Spleen (tissue), 11 donors: ENCODE measurements around the gene STYX. TPM values are rescaled to one million over a fixed set of nuclear protein-coding genes. Genes with fewer than 3 reads are reported as not detected.

ENCODE experiments used
- DNase-seq: peaks from one replicate; pipeline ENCODE4 v3.0.0-alpha.2; 2020
- H3K27ac ChIP-seq, 8 donors: fragments of 200-600 bp; sonication (generic) in 7 of 8; 1 replicate in 4 of 8; 2 replicates in 4 of 8; pipeline versions ENCODE4 v1.5.0 to v1.8.0; 2016 to 2021; ENCODE audit warnings: inconsistent platforms in 4 of 8, mild to moderate bottlenecking in 4 of 8, moderate library complexity in 1 of 8
- H3K27me3 ChIP-seq, 7 donors: fragments of 200-600 bp; sonication (generic) in 6 of 7; replicated peaks in 1 of 7; 1 replicate in 4 of 7; 2 replicates in 3 of 7; pipeline versions ENCODE4 v1.5.0 to v1.8.0; 2016 to 2021; ENCODE audit warnings: inconsistent platforms in 3 of 7, mild to moderate bottlenecking in 1 of 7
- H3K36me3 ChIP-seq, 6 donors: fragments of 200-600 bp; sonication (generic) in 5 of 6; 1 replicate in 4 of 6; 2 replicates in 2 of 6; pipeline versions ENCODE4 v1.5.0 to v1.8.0; 2016 to 2021; ENCODE audit warnings: inconsistent platforms in 2 of 6
- H3K4me1 ChIP-seq, 6 donors: fragments of 200-600 bp; sonication (generic) in 5 of 6; 1 replicate in 3 of 6; 2 replicates in 3 of 6; pipeline versions ENCODE4 v1.5.0 to v1.8.0; 2016 to 2021; ENCODE audit warnings: inconsistent platforms in 3 of 6
- H3K4me3 ChIP-seq, 8 donors: fragments of 200-600 bp; sonication (generic) in 7 of 8; 1 replicate in 4 of 8; 2 replicates in 4 of 8; pipeline versions ENCODE4 v1.5.0 to v1.8.0; 2016 to 2021; ENCODE audit warnings: inconsistent platforms in 4 of 8, mild to moderate bottlenecking in 4 of 8, moderate library complexity in 2 of 8
- H3K9me3 ChIP-seq, 8 donors: fragments of 200-600 bp; sonication (generic) in 7 of 8; 1 replicate in 4 of 8; 2 replicates in 4 of 8; pipeline versions ENCODE4 v1.5.0 to v1.8.0; 2016 to 2021; ENCODE audit warnings: inconsistent platforms in 4 of 8
- CTCF ChIP-seq, 11 experiments: fragments of 200-600 bp in 7 of 11; fragments of 450-650 bp in 4 of 11; sonication (generic) in 4 of 11; IDR thresholded peaks in 8 of 11; conservative IDR thresholded peaks in 3 of 11; 1 replicate in 7 of 11; 2 replicates in 4 of 11; pipeline versions ENCODE4 v1.4.0 to v1.8.0; 2016 to 2021; ENCODE audit warnings: antibody characterized with exemption in 11 of 11, inconsistent platforms in 4 of 11, mild to moderate bottlenecking in 1 of 11
- POLR2A ChIP-seq, 3 donors: fragments of 450-650 bp; IDR thresholded peaks; one replicate each; pipeline ENCODE4 v1.5.1; 2017; ENCODE audit warnings: antibody characterized with exemption in 3 of 3, mild to moderate bottlenecking in 1 of 3
- POLR2AphosphoS5 ChIP-seq, 3 donors: sonication (generic); formaldehyde crosslinking; IDR thresholded peaks; one replicate each; pipeline ENCODE4 v1.5.1; 2017; ENCODE audit warnings: antibody characterized with exemption in 3 of 3
- WGBS, 5 donors: extraction: QIAGEN DNeasy Blood & Tissue Kit in 3 of 5; methylation state at CpG; one replicate each; pipeline versions ENCODE4 v1.1.5 to v1.1.7; 2013 to 2018; 5-methylcytosine and 5-hydroxymethylcytosine counted together
- intact Hi-C: fragments of 100-400 bp; cut with DNase I; formaldehyde crosslinking; loops from one replicate; pipeline ENCODE4 v1.15.0; 2023; ENCODE audit warnings: low total_unique reads
- polyA plus RNA-seq, 3 donors: library from polyadenylated mRNA; stranded (reverse); fragments of 200-250 nt; gene quantifications; one replicate each; pipeline ENCODE4 v1.2.1, GENCODE V29; 2013
- total RNA-seq, 7 donors: library from RNA; depleted of rRNA in 3 of 7; stranded (reverse); fragments of >200 nt in 3 of 7; fragmentation: NEBNext Ultra II Directional in 4 of 7; extraction: Animal tissue kit (Norgen Biotek cat#: 25700) in 4 of 7; gene quantifications; one replicate each; pipeline versions ENCODE4 v1.1.0 to v1.2.1, GENCODE V29; 2016 to 2021
- donor health status: healthy with polysubstance abuse.
- donor health status: DM: no; HTN: no; CAD: no; lungs with moderate emphysema.
- donor health status: DM: no; HTN: no; CAD: no.
- donor health status: Bipolar disorder and iron deficiency.
- donor health status: healthy.
- donor health status: DM: no; HTN: no; CAD: no.
- donor health status: DM: yes; HTN: yes; CAD: no.

Gene STYX
- total and polyA plus RNA-seq, 10 donors: 6.6 to 23.1 (median 16.0) TPM

GRCh38 chr14:52694761-52695480 is 35.0 kb upstream of the STYX start:
- peak overlapping the region; percentile 85 to 100 (median 99) for H3K27ac ChIP-seq
- intact Hi-C loops: no loop called here
- TF ChIP-seq CTCF (IDR thresholded peaks at IDR 0.05 in 8 of 11, conservative IDR thresholded peaks at IDR 0.05 in 3 of 11): peak in 6 of 11 experiments; percentile 6 to 44 (median 27)
- TF ChIP-seq POLR2AphosphoS5 (IDR thresholded peaks at IDR 0.05): peak in 2 of 3 donors; percentile 24 to 76
- TF ChIP-seq POLR2A (IDR thresholded peaks at IDR 0.05): no peak
- H3K9me3 ChIP-seq: no peaks in the 10 kb centered on the region
- H3K36me3 ChIP-seq: no peaks in the 10 kb centered on the region
- no peaks in the 10 kb centered on the region for H3K27me3 ChIP-seq
- no peak for DNase-seq
- peak overlapping the region; percentile 56 to 91 (median 83) for H3K4me3 ChIP-seq
- 0 to 1% (median 1%) methylated on average over 10 to 46 of the region's 46 CpGs for WGBS, 5 donors
- peaks cover 3 to 61% (median 41%) of the 10 kb centered on the region in 6 donors for H3K4me1 ChIP-seq

GRCh38 chr14:52695481-52696091 is 34.4 kb upstream of the STYX start, which contains the start of gene ERO1A:
Gene ERO1A (minus strand): TSS chr14:52695558. CDS start chr14:52695481, 77 bp downstream.
- Histone ChIP-seq H3K9me3 (no peaks in the 10 kb centered on the region), H3K27ac (peak within 1 kb of the TSS; percentile 85 to 100 (median 99)), H3K27me3 (no peaks in the 10 kb centered on the region), H3K4me3 (peak within 1 kb of the TSS; percentile 56 to 91 (median 83)), H3K36me3 (no peaks in the 10 kb centered on the region), H3K4me1 (peaks cover 3 to 61% (median 41%) of the 10 kb centered on the region in 6 donors)
- intact Hi-C loops: no loop called here
- peak; percentile 96 for DNase-seq
- WGBS, 5 donors: 0 to 1% (median 1%) methylated on average over 36 to 78 of the region's 78 CpGs
- TF ChIP-seq POLR2AphosphoS5 (IDR thresholded peaks at IDR 0.05) (peak; percentile 61 to 84 (median 78)), POLR2A (IDR thresholded peaks at IDR 0.05) (peak in 2 of 3 donors; percentile 29 to 33), CTCF (IDR thresholded peaks at IDR 0.05 in 8 of 11, conservative IDR thresholded peaks at IDR 0.05 in 3 of 11) (peak in 1 of 11 experiments; percentile 5)

DNA sequence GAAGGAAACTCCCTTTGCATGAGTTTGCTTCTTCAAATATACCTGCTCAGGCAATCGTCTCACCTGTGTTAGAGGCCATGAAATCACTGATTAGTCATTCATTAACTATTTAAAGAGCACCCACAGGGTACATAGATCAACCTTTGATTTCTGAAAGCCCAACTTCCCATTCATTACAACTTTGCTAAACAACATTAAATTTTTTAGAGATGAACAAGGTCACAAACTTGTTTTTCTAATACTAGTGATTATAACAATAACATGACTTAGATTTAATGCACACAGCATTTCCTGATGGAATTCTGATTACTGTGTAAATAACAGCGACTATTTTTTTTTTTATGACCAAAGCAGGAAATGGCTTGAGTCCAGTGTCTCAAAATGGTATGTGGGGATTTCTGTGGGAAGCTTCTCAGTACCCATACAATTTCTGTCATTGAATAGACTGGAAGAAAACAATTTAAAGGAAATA is 29.2 kb upstream of the STYX start:
- peaks cover 0 to 34% (median 7%) of the 10 kb centered on the region in 6 donors for H3K4me1 ChIP-seq
- no peak overlapping the region for H3K4me3 ChIP-seq
- no peak for DNase-seq
- no peak for TF ChIP-seq POLR2A (IDR thresholded peaks at IDR 0.05)
- TF ChIP-seq CTCF (IDR thresholded peaks at IDR 0.05 in 8 of 11, conservative IDR thresholded peaks at IDR 0.05 in 3 of 11): no peak
- no peak for TF ChIP-seq POLR2AphosphoS5 (IDR thresholded peaks at IDR 0.05)
- no peaks in the 10 kb centered on the region for H3K9me3 ChIP-seq
- intact Hi-C loops: no loop called here
- 26 to 43% (median 40%) methylated on average over 2 of the region's 2 CpGs for WGBS, 5 donors
- H3K36me3 ChIP-seq: no peaks in the 10 kb centered on the region
- no peaks in the 10 kb centered on the region for H3K27me3 ChIP-seq
- H3K27ac ChIP-seq: peak overlapping the region in 7 of 8 donors; percentile 26 to 62 (median 48)

- Histone ChIP-seq H3K4me3 (no peak overlapping the region), H3K27ac (peak overlapping the region in 7 of 8 donors; percentile 26 to 62 (median 48)), H3K9me3 (no peaks in the 10 kb centered on the region), H3K4me1 (peaks cover 0 to 33% (median 5%) of the 10 kb centered on the region in 6 donors), H3K27me3 (no peaks in the 10 kb centered on the region), H3K36me3 (no peaks in the 10 kb centered on the region)
- intact Hi-C loops: no loop called here
- 68 to 81% (median 78%) methylated on average over 3 of the region's 3 CpGs for WGBS, 5 donors
- TF ChIP-seq CTCF (IDR thresholded peaks at IDR 0.05 in 8 of 11, conservative IDR thresholded peaks at IDR 0.05 in 3 of 11) (no peak), POLR2A (IDR thresholded peaks at IDR 0.05) (no peak), POLR2AphosphoS5 (IDR thresholded peaks at IDR 0.05) (no peak)
- no peak for DNase-seq
Measured at GRCh38 chr14:52701223-52701622, 28.7 kb upstream of the STYX start.
